Liver (tissue), 9 donors: ENCODE results near the gene HDAC5. TPM values are rescaled to one million over a fixed set of nuclear protein-coding genes. Genes with fewer than 3 reads are reported as not detected.

ENCODE experiments used
- DNase-seq: peaks from one replicate; pipeline ENCODE4 v3.0.0-alpha.2; 2017; ENCODE audit warnings: low spot score
- H3K27ac ChIP-seq, 2 donors: one replicate each; pipeline ENCODE4 v1.7.0; 2013; ENCODE audit warnings: inconsistent platforms in 2 of 2, low read length in 2 of 2, control low read depth in 1 of 2, low read depth in 1 of 2, mild to moderate bottlenecking in 1 of 2
- H3K27me3 ChIP-seq, 4 donors: one replicate each; pipeline versions ENCODE4 v1.6.1 to v1.7.0; 2013; ENCODE audit warnings: low read length in 3 of 4, inconsistent platforms in 1 of 4, mild to moderate bottlenecking in 1 of 4, moderate library complexity in 1 of 4; ENCODE audit not compliant: control insufficient read depth in 4 of 4, insufficient read depth in 4 of 4
- H3K36me3 ChIP-seq, 4 donors: one replicate each; pipeline versions ENCODE4 v1.6.1 to v1.7.0; 2013; ENCODE audit warnings: low read length in 3 of 4, mild to moderate bottlenecking in 3 of 4, low read depth in 1 of 4, moderate library complexity in 1 of 4; ENCODE audit not compliant: control insufficient read depth in 4 of 4, insufficient read depth in 3 of 4
- H3K4me1 ChIP-seq, 4 donors: one replicate each; pipeline versions ENCODE4 v1.6.1 to v1.7.0; 2013; ENCODE audit warnings: low read length in 3 of 4, mild to moderate bottlenecking in 3 of 4, moderate library complexity in 1 of 4; ENCODE audit not compliant: control insufficient read depth in 4 of 4, insufficient read depth in 4 of 4
- H3K4me3 ChIP-seq, 3 donors: one replicate each; pipeline versions ENCODE4 v1.6.1 to v1.7.0; 2013; ENCODE audit warnings: low read length in 3 of 3, control low read depth in 1 of 3, low read depth in 1 of 3, mild to moderate bottlenecking in 1 of 3
- H3K9ac ChIP-seq, 2 donors: one replicate each; pipeline ENCODE4 v1.7.0; 2013; ENCODE audit warnings: low read length in 2 of 2, mild to moderate bottlenecking in 2 of 2, moderate library complexity in 2 of 2, control low read depth in 1 of 2, low read depth in 1 of 2
- H3K9me3 ChIP-seq, 4 donors: one replicate each; pipeline versions ENCODE4 v1.6.1 to v1.7.0; 2013; ENCODE audit warnings: low read length in 3 of 4; ENCODE audit not compliant: control insufficient read depth in 4 of 4
- EGR1 ChIP-seq, 2 donors: IDR thresholded peaks; 2 replicates each; pipeline ENCODE4 v1.6.1; 2016 to 2018; ENCODE audit warnings: antibody characterized with exemption in 2 of 2, low read depth in 2 of 2
- FOXA1 ChIP-seq: IDR thresholded peaks from 2 replicates; pipeline ENCODE4 v1.6.1; 2016; ENCODE audit warnings: antibody characterized with exemption
- FOXA2 ChIP-seq: IDR thresholded peaks from 2 replicates; pipeline ENCODE4 v1.6.1; 2016; ENCODE audit warnings: antibody characterized with exemption
- GABPA ChIP-seq, 2 donors: IDR thresholded peaks in 1 of 2; conservative IDR thresholded peaks in 1 of 2; 2 replicates each; pipeline ENCODE4 v1.6.1; 2016; ENCODE audit warnings: antibody characterized with exemption in 2 of 2, mild to moderate bottlenecking in 1 of 2, moderate library complexity in 1 of 2
- HNF4A ChIP-seq, 2 donors: conservative IDR thresholded peaks; 2 replicates each; pipeline ENCODE4 v1.6.1; 2016; ENCODE audit warnings: antibody characterized with exemption in 2 of 2, mild to moderate bottlenecking in 2 of 2
- HNF4G ChIP-seq: IDR thresholded peaks from 2 replicates; pipeline ENCODE4 v1.6.1; 2016; ENCODE audit warnings: antibody characterized with exemption
- JUND ChIP-seq, 2 donors: IDR thresholded peaks; 2 replicates each; pipeline ENCODE4 v1.6.1; 2016; ENCODE audit warnings: antibody characterized with exemption in 2 of 2
- NR2F2 ChIP-seq: IDR thresholded peaks from 2 replicates; pipeline ENCODE4 v1.6.1; 2016; ENCODE audit warnings: antibody characterized with exemption
- RAD21 ChIP-seq, 2 donors: IDR thresholded peaks; 2 replicates each; pipeline ENCODE4 v1.6.1; 2016; ENCODE audit warnings: antibody characterized with exemption in 2 of 2, mild to moderate bottlenecking in 2 of 2
- RXRA ChIP-seq, 2 donors: IDR thresholded peaks; 2 replicates each; pipeline ENCODE4 v1.6.1; 2017 to 2018; ENCODE audit warnings: antibody characterized with exemption in 2 of 2, mild to moderate bottlenecking in 1 of 2
- SP1 ChIP-seq: IDR thresholded peaks from 2 replicates; pipeline ENCODE4 v1.6.1; 2018; ENCODE audit warnings: antibody characterized with exemption, mild to moderate bottlenecking
- TAF1 ChIP-seq: conservative IDR thresholded peaks from 2 replicates; pipeline ENCODE4 v1.6.1; 2016; ENCODE audit warnings: antibody characterized with exemption, mild to moderate bottlenecking
- YY1 ChIP-seq: IDR thresholded peaks from 2 replicates; pipeline ENCODE4 v1.6.1; 2016; ENCODE audit warnings: antibody characterized with exemption, mild to moderate bottlenecking
- WGBS: extraction: QIAGEN DNeasy Blood & Tissue Kit; methylation state at CpG from one replicate; pipeline ENCODE4 v1.1.7; 2013; 5-methylcytosine and 5-hydroxymethylcytosine counted together
- polyA plus RNA-seq, 2 donors: library from polyadenylated mRNA; stranded (reverse) in 1 of 2; unstranded in 1 of 2; fragments of 200-250 nt in 1 of 2; fragments of >200 nt in 1 of 2; fragmentation: Nextera tagmentation in 1 of 2; extraction: Ambion mirVana in 1 of 2; gene quantifications; one replicate each; pipeline versions ENCODE4 v1.2.1 to v1.2.3, GENCODE V29; 2013 to 2015
- total RNA-seq, 2 donors: library from RNA; depleted of rRNA; stranded (reverse); fragments of >200 nt; gene quantifications; one replicate each; pipeline ENCODE4 v1.2.3, GENCODE V29; 2014
- TF ChIP-seq, protein P1 (sequence below): fragments of 150-350 bp; IDR thresholded peaks from 2 replicates; pipeline ENCODE4 v1.5.1; 2017; ENCODE audit warnings: improper control_type of control experiment, low read depth, low read length; ENCODE audit not compliant: missing input control
- TF ChIP-seq, protein P2 (sequence below): IDR thresholded peaks from 2 replicates; pipeline ENCODE4 v1.6.1; 2016; ENCODE audit warnings: antibody characterized with exemption
- TF ChIP-seq, protein P3 (sequence below): IDR thresholded peaks from 2 replicates; pipeline ENCODE4 v1.6.1; 2016; ENCODE audit warnings: antibody characterized with exemption
- TF ChIP-seq, protein P4 (sequence below): IDR thresholded peaks from 2 replicates; pipeline ENCODE4 v1.6.1; 2016; ENCODE audit warnings: antibody characterized with exemption, mild to moderate bottlenecking
- TF ChIP-seq, protein P5 (sequence below): IDR thresholded peaks from 2 replicates; pipeline ENCODE4 v1.6.1; 2016; ENCODE audit warnings: antibody characterized with exemption
- donor health status: healthy.
- donor health status: healthy.
- donor health status: healthy.
- donor health status: healthy.
- donor health status: healthy.

Gene HDAC5
- total and polyA plus RNA-seq, 4 donors = 5.8 to 20.3 (median 14.4) TPM

DNA sequence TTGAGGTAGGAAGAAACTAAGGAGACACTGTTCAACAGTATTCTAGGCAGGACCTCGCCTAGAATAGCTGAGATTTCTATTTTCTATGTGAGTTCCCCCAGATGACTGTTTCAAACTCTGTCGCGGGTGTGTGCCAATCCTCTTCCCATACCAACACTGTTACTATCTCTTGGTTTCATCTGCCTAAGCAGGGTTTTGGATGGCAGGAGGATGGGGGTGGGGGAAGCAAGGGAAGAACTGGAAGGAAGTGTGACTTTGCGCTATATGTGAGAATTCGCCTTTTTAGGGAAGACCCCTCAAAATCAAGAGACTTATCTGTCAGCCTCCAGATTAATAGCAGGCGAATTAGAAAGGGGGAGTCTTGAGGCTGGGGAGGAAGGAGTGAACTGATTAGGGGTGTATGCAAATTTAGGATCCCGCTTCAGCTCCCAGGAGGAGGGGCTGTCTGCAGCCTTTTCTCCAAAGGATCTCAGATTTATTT is 53.4 kb downstream of the HDAC5 start:
- WGBS = 48% methylated on average over 7 of the region's 7 CpGs
- TF ChIP-seq, protein P1, sequence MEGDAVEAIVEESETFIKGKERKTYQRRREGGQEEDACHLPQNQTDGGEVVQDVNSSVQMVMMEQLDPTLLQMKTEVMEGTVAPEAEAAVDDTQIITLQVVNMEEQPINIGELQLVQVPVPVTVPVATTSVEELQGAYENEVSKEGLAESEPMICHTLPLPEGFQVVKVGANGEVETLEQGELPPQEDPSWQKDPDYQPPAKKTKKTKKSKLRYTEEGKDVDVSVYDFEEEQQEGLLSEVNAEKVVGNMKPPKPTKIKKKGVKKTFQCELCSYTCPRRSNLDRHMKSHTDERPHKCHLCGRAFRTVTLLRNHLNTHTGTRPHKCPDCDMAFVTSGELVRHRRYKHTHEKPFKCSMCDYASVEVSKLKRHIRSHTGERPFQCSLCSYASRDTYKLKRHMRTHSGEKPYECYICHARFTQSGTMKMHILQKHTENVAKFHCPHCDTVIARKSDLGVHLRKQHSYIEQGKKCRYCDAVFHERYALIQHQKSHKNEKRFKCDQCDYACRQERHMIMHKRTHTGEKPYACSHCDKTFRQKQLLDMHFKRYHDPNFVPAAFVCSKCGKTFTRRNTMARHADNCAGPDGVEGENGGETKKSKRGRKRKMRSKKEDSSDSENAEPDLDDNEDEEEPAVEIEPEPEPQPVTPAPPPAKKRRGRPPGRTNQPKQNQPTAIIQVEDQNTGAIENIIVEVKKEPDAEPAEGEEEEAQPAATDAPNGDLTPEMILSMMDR = no peak
- TF ChIP-seq RAD21 (IDR thresholded peaks at IDR 0.05) (no peak), TAF1 (no peak), NR2F2 (no peak), RXRA (IDR thresholded peaks at IDR 0.05) (no peak), EGR1 (IDR thresholded peaks at IDR 0.05; ENCODE audit: low read depth in 2 of 2) (no peak), FOXA1 (no peak), FOXA2 (no peak), HNF4A (conservative IDR thresholded peaks at IDR 0.05) (no peak), JUND (IDR thresholded peaks at IDR 0.05) (no peak), SP1 (no peak), HNF4G (no peak)
- TF ChIP-seq, protein P2, sequence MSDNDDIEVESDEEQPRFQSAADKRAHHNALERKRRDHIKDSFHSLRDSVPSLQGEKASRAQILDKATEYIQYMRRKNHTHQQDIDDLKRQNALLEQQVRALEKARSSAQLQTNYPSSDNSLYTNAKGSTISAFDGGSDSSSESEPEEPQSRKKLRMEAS = no peak
- TF ChIP-seq, protein P3, sequence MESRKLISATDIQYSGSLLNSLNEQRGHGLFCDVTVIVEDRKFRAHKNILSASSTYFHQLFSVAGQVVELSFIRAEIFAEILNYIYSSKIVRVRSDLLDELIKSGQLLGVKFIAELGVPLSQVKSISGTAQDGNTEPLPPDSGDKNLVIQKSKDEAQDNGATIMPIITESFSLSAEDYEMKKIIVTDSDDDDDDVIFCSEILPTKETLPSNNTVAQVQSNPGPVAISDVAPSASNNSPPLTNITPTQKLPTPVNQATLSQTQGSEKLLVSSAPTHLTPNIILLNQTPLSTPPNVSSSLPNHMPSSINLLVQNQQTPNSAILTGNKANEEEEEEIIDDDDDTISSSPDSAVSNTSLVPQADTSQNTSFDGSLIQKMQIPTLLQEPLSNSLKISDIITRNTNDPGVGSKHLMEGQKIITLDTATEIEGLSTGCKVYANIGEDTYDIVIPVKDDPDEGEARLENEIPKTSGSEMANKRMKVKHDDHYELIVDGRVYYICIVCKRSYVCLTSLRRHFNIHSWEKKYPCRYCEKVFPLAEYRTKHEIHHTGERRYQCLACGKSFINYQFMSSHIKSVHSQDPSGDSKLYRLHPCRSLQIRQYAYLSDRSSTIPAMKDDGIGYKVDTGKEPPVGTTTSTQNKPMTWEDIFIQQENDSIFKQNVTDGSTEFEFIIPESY = no peak
- Histone ChIP-seq H3K9ac (peak overlapping the region; percentile 74 to 83), H3K9me3 (no peaks in the 10 kb centered on the region), H3K36me3 (peaks cover 0 to 8% (median 3%) of the 10 kb centered on the region in 4 donors), H3K27ac (peak overlapping the region; percentile 86 to 88), H3K27me3 (no peaks in the 10 kb centered on the region), H3K4me1 (peaks cover 5 to 38% (median 29%) of the 10 kb centered on the region in 4 donors), H3K4me3 (peak overlapping the region; percentile 53 to 66 (median 56))
- no peak for DNase-seq

DNA sequence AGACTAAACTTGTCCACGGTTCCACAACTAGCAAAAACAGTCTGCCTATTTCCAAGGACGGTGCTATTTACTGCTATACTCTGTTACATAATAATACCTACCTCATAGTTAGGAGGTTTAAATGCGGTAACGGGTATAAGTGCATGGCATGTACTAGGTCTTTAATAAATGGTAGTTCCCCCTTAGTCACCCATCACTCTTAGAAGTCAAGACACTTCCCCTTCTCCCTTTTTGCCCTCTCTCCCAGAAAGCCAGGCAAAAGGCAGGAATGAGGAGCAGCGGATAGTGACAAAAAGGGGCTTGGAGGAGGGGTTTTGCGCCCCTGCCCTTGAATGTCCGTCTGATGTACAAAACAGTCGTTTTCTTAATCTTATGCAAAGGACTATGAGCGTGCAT is 55.9 kb downstream of the HDAC5 start:
- DNase-seq = no peak
- Histone ChIP-seq H3K4me1 (peaks cover 5 to 38% (median 29%) of the 10 kb centered on the region in 4 donors), H3K27me3 (no peaks in the 10 kb centered on the region), H3K9ac (no peak overlapping the region), H3K27ac (peak overlapping the region; percentile 89 to 90), H3K36me3 (peaks cover 0 to 8% (median 4%) of the 10 kb centered on the region in 4 donors), H3K4me3 (no peak overlapping the region), H3K9me3 (no peaks in the 10 kb centered on the region)
- TF ChIP-seq, protein P3 = no peak
- TF ChIP-seq, protein P4, sequence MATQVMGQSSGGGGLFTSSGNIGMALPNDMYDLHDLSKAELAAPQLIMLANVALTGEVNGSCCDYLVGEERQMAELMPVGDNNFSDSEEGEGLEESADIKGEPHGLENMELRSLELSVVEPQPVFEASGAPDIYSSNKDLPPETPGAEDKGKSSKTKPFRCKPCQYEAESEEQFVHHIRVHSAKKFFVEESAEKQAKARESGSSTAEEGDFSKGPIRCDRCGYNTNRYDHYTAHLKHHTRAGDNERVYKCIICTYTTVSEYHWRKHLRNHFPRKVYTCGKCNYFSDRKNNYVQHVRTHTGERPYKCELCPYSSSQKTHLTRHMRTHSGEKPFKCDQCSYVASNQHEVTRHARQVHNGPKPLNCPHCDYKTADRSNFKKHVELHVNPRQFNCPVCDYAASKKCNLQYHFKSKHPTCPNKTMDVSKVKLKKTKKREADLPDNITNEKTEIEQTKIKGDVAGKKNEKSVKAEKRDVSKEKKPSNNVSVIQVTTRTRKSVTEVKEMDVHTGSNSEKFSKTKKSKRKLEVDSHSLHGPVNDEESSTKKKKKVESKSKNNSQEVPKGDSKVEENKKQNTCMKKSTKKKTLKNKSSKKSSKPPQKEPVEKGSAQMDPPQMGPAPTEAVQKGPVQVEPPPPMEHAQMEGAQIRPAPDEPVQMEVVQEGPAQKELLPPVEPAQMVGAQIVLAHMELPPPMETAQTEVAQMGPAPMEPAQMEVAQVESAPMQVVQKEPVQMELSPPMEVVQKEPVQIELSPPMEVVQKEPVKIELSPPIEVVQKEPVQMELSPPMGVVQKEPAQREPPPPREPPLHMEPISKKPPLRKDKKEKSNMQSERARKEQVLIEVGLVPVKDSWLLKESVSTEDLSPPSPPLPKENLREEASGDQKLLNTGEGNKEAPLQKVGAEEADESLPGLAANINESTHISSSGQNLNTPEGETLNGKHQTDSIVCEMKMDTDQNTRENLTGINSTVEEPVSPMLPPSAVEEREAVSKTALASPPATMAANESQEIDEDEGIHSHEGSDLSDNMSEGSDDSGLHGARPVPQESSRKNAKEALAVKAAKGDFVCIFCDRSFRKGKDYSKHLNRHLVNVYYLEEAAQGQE = no peak
- TF ChIP-seq HNF4A (conservative IDR thresholded peaks at IDR 0.05) (no peak), HNF4G (no peak), YY1 (no peak), TAF1 (no peak), NR2F2 (no peak), SP1 (no peak), FOXA1 (no peak), RXRA (IDR thresholded peaks at IDR 0.05) (no peak), EGR1 (IDR thresholded peaks at IDR 0.05; ENCODE audit: low read depth in 2 of 2) (no peak), GABPA (IDR thresholded peaks at IDR 0.05 in 1 of 2, conservative IDR thresholded peaks at IDR 0.05 in 1 of 2) (no peak), FOXA2 (no peak), RAD21 (IDR thresholded peaks at IDR 0.05) (no peak), JUND (IDR thresholded peaks at IDR 0.05) (no peak)
- TF ChIP-seq, protein P2 = no peak
- TF ChIP-seq, protein P5, sequence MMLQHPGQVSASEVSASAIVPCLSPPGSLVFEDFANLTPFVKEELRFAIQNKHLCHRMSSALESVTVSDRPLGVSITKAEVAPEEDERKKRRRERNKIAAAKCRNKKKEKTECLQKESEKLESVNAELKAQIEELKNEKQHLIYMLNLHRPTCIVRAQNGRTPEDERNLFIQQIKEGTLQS = no peak
- TF ChIP-seq, protein P1 = no peak
- 77% methylated on average over 9 of the region's 9 CpGs for WGBS
